HepG2 (cell line): ENCODE data around the gene ZNF284. TPM values are rescaled to one million over a fixed set of nuclear protein-coding genes. Genes with fewer than 3 reads are reported as not detected.
A peak's percentile ranks its signal among the peaks of the same experiment; 100 is the strongest.

Experiments used
- ADNP ChIP-seq: sonication (generic); formaldehyde crosslinking; IDR thresholded peaks from 2 replicates; pipeline ENCODE4 v1.4.0; 2020; ENCODE audit warnings: missing genetic modification reagents
- EED ChIP-seq: sonication (generic); formaldehyde crosslinking; IDR thresholded peaks from 2 replicates; pipeline ENCODE4 v1.5.0; 2020; ENCODE audit warnings: mild to moderate bottlenecking, missing genetic modification reagents
- FOXO1 ChIP-seq: sonication (generic); formaldehyde crosslinking; IDR thresholded peaks from 2 replicates; pipeline ENCODE4 v1.4.0; 2020; ENCODE audit warnings: missing genetic modification reagents
- REXO4 ChIP-seq: sonication (generic); formaldehyde crosslinking; IDR thresholded peaks from 2 replicates; pipeline ENCODE4 v1.8.0; 2022; ENCODE audit warnings: missing genetic modification reagents, mild to moderate bottlenecking, borderline replicate concordance
- SALL1 ChIP-seq: sonication (generic); formaldehyde crosslinking; IDR thresholded peaks from 2 replicates; pipeline ENCODE4 v1.8.0; 2022; ENCODE audit warnings: mild to moderate bottlenecking, missing genetic modification reagents
- SRSF1 ChIP-seq: fragments of 200-400 bp; formaldehyde crosslinking; optimal IDR thresholded peaks from 2 replicates; pipeline ENCODE3; 2017; ENCODE audit warnings: mild to moderate bottlenecking, low read depth, low read length, moderate library complexity
- THAP11 ChIP-seq: IDR thresholded peaks from 2 replicates; pipeline ENCODE4 v1.6.1; 2016; ENCODE audit warnings: missing biosample characterization, missing genetic modification reagents
- ZBTB3 ChIP-seq: sonication (generic); formaldehyde crosslinking; IDR thresholded peaks from 2 replicates; pipeline ENCODE4 v1.4.0; 2020; ENCODE audit warnings: low read depth, mild to moderate bottlenecking, moderate library complexity, missing genetic modification reagents, borderline replicate concordance
- ZNF20 ChIP-seq: sonication (generic); formaldehyde crosslinking; IDR thresholded peaks from 2 replicates; pipeline ENCODE4 v1.4.0; 2020; ENCODE audit warnings: mild to moderate bottlenecking, moderate library complexity, missing genetic modification reagents
- ZNF343 ChIP-seq: sonication (generic); formaldehyde crosslinking; IDR thresholded peaks from 2 replicates; pipeline ENCODE4 v1.4.0; 2020; ENCODE audit warnings: mild to moderate bottlenecking, missing genetic modification reagents
- ZNF441 ChIP-seq: sonication (generic); formaldehyde crosslinking; IDR thresholded peaks from 2 replicates; pipeline ENCODE4 v1.7.0; 2021; ENCODE audit warnings: missing genetic modification reagents, borderline replicate concordance
- ZNF547 ChIP-seq: sonication (generic); formaldehyde crosslinking; IDR thresholded peaks from 2 replicates; pipeline ENCODE4 v1.5.1; 2020; ENCODE audit warnings: mild to moderate bottlenecking, missing genetic modification reagents
- ZNF615 ChIP-seq: sonication (generic); formaldehyde crosslinking; IDR thresholded peaks from 2 replicates; pipeline ENCODE4 v1.5.0; 2020; ENCODE audit warnings: mild to moderate bottlenecking, missing genetic modification reagents, borderline replicate concordance
- polyA plus RNA-seq, 8 experiments: library from polyadenylated mRNA; depleted of rRNA in 3 of 8; stranded (reverse) in 7 of 8; unstranded in 1 of 8; fragments of >200 nt; fragmentation: Illumina TruSeq in 4 of 8; extraction: Trizol in 4 of 8; gene quantifications; 2 replicates each; pipeline versions ENCODE4 v1.2.1 to v1.2.3, GENCODE V29; 2011 to 2016; ENCODE audit warnings: low read depth in 4 of 8, missing spikeins in 1 of 8, mixed read lengths in 1 of 8; ENCODE audit not compliant: insufficient read depth in 1 of 8
- total RNA-seq, 5 experiments: library from RNA; depleted of rRNA; stranded (reverse); fragments of >200 nt; fragmentation: Illumina TruSeq; extraction: Trizol; gene quantifications; 2 replicates each; pipeline ENCODE4 v1.2.3, GENCODE V29; 2016; ENCODE audit warnings: low read depth in 1 of 5
- TF ChIP-seq, protein P1 (sequence below): sonication (generic); formaldehyde crosslinking; IDR thresholded peaks from 2 replicates; pipeline ENCODE4 v1.8.1; 2023; ENCODE audit warnings: mild to moderate bottlenecking, moderate library complexity, missing genetic modification reagents
- TF ChIP-seq, protein P2 (sequence below): sonication (generic); formaldehyde crosslinking; IDR thresholded peaks from 2 replicates; pipeline ENCODE4 v1.4.0; 2020; ENCODE audit warnings: missing genetic modification reagents
- TF ChIP-seq, protein P3 (sequence below): IDR thresholded peaks from 2 replicates; pipeline ENCODE4 v1.6.1; 2016; ENCODE audit warnings: control low read depth
- TF ChIP-seq, protein P4 (sequence below): sonication (generic); formaldehyde crosslinking; IDR thresholded peaks from 2 replicates; pipeline ENCODE4 v1.4.0; 2020; ENCODE audit warnings: missing genetic modification reagents, borderline replicate concordance

Gene ZNF284
- total and polyA plus RNA-seq, 2 of the 13 experiments (the other 11 are each of a cell fraction or from before 2014, with no cell fraction given): 1.2 to 2.3 TPM

DNA sequence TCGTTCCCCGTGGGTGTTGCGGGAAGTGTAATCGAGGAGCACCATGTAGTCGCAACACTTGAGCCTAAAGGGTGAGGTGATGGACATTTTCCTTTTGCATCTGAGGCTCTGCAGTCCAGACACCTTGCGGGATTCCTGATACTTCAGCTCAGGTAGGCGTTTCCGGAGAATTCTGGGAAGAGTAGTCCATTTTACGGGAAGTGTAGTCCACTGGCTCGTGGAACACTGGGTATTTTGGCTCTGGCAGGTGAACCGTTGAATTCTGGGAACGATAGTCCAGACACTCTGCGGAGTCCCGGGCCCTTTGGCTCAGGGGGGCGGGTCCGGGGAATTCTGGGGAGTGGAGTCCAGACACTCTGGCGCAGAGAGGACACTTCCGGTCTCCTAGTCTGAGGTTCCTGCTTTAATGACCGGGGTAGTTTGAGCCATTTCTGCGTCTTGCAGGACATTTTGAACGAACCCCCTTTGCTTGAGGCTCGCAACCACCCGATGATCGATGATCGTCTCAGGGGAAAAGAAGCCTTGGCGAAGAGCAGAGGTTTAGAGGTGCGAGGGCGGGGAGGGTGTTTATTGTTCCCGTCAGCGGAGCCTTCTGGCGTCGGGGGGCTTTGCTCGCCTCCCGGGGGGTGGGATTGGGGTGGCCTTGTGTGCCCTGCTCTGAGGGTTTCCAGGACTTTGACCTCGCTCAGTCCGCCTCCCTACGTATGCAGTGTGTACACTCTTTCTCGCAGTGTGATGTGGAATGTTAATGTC lies 20.1 kb upstream of the ZNF284 start, which contains the start of gene ZNF223 (continued):
- TF ChIP-seq ADNP (CRISPR knock-in tag): no peak
- TF ChIP-seq SALL1 (CRISPR knock-in tag): peak; percentile 50; the same call in 1 of the 2 replicates
- TF ChIP-seq REXO4 (CRISPR knock-in tag): no peak
- TF ChIP-seq, protein P1, sequence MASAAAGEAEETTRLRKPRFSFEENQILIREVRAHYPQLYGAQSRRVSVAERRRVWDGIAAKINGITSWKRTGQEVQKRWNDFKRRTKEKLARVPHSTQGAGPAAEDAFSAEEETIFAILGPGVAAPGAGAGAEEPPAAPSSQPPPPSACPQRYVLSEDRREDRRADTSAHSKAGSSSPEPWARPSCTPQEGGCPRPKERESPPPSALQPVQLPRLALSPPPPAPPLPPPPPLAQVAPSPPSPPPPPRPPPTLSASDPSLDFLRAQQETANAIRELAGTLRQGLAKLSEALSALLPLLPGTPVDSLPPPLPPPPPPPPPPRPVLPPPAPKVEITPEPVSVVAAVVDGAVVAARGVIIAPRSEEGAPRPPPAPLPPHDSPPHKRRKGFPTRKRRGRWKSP (CRISPR knock-in tag): no peak
- TF ChIP-seq THAP11 (CRISPR knock-in tag): peak; percentile 98
- no peak for TF ChIP-seq ZNF20 (CRISPR knock-in tag)
- TF ChIP-seq, protein P2, sequence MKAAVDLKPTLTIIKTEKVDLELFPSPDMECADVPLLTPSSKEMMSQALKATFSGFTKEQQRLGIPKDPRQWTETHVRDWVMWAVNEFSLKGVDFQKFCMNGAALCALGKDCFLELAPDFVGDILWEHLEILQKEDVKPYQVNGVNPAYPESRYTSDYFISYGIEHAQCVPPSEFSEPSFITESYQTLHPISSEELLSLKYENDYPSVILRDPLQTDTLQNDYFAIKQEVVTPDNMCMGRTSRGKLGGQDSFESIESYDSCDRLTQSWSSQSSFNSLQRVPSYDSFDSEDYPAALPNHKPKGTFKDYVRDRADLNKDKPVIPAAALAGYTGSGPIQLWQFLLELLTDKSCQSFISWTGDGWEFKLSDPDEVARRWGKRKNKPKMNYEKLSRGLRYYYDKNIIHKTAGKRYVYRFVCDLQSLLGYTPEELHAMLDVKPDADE (CRISPR knock-in tag): no peak
- no peak for TF ChIP-seq EED (CRISPR knock-in tag)
- TF ChIP-seq, protein P3, sequence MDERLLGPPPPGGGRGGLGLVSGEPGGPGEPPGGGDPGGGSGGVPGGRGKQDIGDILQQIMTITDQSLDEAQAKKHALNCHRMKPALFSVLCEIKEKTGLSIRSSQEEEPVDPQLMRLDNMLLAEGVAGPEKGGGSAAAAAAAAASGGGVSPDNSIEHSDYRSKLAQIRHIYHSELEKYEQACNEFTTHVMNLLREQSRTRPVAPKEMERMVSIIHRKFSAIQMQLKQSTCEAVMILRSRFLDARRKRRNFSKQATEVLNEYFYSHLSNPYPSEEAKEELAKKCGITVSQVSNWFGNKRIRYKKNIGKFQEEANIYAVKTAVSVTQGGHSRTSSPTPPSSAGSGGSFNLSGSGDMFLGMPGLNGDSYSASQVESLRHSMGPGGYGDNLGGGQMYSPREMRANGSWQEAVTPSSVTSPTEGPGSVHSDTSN: no peak
- no peak for TF ChIP-seq ZNF343
- TF ChIP-seq ZBTB3: no peak
- no peak for TF ChIP-seq ZNF615 (CRISPR knock-in tag)
- TF ChIP-seq ZNF547 (CRISPR knock-in tag): no peak
- TF ChIP-seq, protein P4, sequence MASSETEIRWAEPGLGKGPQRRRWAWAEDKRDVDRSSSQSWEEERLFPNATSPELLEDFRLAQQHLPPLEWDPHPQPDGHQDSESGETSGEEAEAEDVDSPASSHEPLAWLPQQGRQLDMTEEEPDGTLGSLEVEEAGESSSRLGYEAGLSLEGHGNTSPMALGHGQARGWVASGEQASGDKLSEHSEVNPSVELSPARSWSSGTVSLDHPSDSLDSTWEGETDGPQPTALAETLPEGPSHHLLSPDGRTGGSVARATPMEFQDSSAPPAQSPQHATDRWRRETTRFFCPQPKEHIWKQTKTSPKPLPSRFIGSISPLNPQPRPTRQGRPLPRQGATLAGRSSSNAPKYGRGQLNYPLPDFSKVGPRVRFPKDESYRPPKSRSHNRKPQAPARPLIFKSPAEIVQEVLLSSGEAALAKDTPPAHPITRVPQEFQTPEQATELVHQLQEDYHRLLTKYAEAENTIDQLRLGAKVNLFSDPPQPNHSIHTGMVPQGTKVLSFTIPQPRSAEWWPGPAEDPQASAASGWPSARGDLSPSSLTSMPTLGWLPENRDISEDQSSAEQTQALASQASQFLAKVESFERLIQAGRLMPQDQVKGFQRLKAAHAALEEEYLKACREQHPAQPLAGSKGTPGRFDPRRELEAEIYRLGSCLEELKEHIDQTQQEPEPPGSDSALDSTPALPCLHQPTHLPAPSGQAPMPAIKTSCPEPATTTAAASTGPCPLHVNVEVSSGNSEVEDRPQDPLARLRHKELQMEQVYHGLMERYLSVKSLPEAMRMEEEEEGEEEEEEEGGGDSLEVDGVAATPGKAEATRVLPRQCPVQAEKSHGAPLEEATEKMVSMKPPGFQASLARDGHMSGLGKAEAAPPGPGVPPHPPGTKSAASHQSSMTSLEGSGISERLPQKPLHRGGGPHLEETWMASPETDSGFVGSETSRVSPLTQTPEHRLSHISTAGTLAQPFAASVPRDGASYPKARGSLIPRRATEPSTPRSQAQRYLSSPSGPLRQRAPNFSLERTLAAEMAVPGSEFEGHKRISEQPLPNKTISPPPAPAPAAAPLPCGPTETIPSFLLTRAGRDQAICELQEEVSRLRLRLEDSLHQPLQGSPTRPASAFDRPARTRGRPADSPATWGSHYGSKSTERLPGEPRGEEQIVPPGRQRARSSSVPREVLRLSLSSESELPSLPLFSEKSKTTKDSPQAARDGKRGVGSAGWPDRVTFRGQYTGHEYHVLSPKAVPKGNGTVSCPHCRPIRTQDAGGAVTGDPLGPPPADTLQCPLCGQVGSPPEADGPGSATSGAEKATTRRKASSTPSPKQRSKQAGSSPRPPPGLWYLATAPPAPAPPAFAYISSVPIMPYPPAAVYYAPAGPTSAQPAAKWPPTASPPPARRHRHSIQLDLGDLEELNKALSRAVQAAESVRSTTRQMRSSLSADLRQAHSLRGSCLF (CRISPR knock-in tag): no peak
- TF ChIP-seq SRSF1: no peak
- TF ChIP-seq ZNF441 (CRISPR knock-in tag): no peak
- TF ChIP-seq FOXO1 (CRISPR knock-in tag): no peak
